NCI-H510A treated with DMSO at 0.1 percent for 48 hours (cell line): ENCODE data around the gene HOXD11.
A peak's percentile ranks its signal among the peaks of the same experiment; 100 is the strongest.

ENCODE experiments used
- DNase-seq: peaks from one replicate; lab custom pipeline; 2025; lab: John Stamatoyannopoulos, UW

HOXD11 gene

DNA sequence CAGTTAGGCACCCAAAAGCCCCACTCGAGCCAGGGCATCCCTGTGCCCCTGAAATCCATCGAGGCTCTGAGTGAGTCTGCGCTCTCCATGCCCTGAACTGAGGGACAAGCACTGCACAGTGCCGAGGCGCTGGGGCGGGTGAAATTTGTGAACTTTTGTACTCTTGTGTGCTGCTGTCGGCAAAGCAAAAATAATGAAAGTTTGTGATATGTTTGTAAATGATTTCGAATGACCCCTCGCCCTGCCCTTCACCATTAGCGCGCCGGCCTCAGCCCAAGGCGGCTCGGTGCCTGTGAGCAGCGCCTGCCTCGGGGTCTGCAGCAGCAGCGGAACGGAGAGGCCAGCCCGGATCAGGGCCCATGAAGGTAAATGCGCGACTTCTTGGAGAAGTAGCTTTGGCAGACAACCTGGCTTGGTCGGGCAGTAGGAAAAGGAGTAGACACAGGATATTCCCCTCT lies 42.4 kb downstream of the HOXD11 start:
- DNase-seq = no peak

DNA sequence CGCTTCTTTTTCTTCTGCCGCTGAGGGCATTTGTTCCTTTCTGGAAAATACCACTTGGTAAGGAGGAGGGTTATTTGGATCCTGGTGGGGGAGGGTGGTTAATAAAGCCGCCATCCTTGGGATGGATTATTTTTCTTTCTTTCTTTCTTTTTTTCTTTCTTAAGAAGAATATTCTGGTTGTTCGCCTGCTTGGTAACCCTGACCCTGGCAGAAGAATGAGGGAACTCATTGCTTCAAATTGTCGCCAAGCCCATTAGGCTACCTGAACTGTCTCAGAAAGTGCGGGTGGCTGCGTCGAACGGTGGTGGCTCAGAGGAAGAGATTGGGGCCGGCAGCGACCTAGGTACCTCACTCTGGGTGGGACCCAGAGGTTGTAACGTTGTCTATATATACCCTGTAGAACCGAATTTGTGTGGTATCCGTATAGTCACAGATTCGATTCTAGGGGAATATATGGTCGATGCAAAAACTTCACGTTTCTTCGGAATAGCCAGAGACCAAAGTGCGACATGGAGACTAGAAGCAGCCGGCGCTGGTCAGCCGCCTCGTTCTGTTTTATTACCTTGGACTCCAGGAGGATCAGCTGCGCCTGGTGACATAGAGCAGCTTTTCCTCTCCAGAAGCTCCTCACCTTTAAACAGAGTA lies 43.0 kb downstream of the HOXD11 start:
- DNase-seq = no peak

GRCh38 chr2:176150584-176151441 lies 43.7 kb downstream of the HOXD11 start:
- DNase-seq = no peak

- no peak for DNase-seq
Observed at GRCh38 chr2:176151442-176152287, 44.6 kb downstream of the HOXD11 start, which contains the start of gene HOXD4. TSS of gene HOXD4 (plus strand) at chr2:176151550. CDS start at chr2:176151634, 84 bp downstream.

- DNase-seq = peak; percentile 54
Observed at GRCh38 chr2:176152350-176153181, 45.5 kb downstream of the HOXD11 start.

DNA sequence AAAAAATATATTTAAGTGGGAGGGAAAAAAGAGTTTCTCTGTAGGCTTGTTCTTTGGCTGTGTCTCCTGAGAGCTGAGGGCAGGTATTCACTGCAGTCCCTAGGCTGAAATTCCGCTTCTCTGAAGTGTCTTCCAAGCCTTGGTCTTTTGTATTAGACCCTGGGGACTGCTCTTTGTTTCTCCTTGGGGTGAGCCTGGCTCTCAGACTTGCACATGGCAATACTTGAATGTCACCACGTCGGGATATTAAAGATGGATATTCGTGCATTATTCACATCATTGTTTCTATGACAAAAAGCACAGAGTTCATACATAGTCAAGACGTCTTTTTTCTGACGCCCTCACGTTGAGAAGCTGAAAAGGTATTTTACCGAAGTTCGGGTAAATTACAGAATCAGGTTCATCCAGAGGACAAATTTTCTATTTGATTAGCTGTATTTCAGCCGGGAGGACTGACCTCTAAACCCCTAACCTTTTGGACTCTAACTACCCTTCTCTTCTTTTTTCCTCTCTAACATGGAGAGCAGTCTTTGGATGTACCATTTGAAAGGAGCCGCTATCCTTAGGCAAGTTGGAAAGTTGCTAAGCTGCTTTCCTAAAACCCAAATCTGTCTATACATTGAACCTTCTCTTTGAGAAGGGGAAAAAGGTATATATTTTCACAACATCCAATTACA lies 47.6 kb downstream of the HOXD11 start:
- DNase-seq = no peak

DNA sequence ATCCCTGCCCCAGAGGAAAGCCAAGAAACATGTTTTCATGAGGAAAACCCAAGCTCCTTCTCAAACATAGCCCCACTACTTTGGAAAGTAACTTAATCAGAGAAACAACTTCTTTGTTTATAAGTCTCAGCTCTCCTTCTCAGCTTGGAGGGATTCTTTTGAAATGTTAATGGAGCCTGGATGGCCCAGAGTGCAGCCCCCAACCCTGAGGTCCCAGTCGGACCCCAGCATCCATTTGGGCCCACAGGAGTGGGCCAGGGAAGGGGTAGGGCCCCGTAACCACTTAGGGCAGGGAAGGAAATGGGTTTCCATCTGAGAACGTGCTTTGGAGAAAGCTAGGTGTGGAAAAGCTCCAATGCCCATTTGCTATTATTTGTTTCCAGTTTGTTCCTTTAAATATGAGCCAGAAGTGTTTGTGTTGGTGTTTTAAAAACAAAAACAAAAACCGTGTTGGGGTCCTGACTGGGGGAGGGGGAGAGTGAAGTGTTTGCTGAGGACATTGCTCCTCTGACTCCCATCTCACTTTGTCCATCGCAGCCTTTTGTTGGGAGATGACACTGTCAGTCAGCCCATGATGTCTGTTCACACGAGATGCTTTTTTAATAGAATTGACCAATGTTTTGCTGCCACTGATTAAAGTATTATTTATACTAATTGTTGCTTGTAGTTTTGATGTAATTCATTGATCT lies 48.4 kb downstream of the HOXD11 start:
- no peak for DNase-seq

DNA sequence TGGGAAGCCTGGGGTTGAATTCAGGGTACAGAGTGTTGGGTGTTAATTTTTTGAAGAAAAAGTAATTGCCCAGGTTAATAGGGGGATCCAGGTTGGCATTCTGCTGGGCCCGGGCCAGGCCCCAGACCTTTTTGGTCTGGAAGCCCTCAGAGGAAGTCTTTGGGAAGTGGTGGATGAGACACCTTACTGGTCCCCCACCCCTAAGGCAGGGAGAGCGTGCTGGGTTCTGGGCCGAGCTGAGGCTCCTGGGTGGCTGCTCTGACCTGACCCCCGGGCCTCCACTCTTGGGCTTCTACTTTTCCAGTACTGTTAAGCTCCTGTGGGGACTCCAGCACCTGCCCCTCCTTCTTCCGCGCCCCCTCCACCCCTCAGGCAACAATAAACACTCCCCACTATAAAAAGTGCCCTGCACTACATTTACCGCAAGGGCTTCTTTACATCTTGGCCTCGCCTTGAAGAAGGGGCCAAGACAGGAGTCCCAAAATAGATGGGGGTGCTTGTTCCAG lies 49.3 kb downstream of the HOXD11 start:
- DNase-seq = no peak

GRCh38 chr2:176156807-176157498 lies 49.9 kb downstream of the HOXD11 start, which contains the start of gene HOXD3:
TSS of gene HOXD3 (plus strand) at chr2:176157307. CDS start at chr2:176169115, 11,808 bp downstream.
- peak; percentile 43 for DNase-seq

- peak; percentile 67 for DNase-seq
Observed at GRCh38 chr2:176157499-176158185, 50.6 kb downstream of the HOXD11 start.

- peak; percentile 67 for DNase-seq
Observed at GRCh38 chr2:176158186-176158591, 51.1 kb downstream of the HOXD11 start.

GRCh38 chr2:176158855-176159662 lies 52.0 kb downstream of the HOXD11 start:
- DNase-seq = no peak
